Activated T-helper 1 cell treated with Interleukin-2 at 50 U/mL for 16 hours (primary cell): Measurements from ENCODE around the gene SUPT6H.
"Not testable (repeated sequence)": the region's sequence is repeated elsewhere in the genome, so short reads cannot be mapped to it uniquely, and the experiment has no call there.

Source experiments
- DNase-seq: peaks from one replicate; pipeline ENCODE4 v3.0.0-alpha.2; 2020; ENCODE audit warnings: low read depth

SUPT6H gene

GRCh38 chr17:28719021-28719433 lies 57.0 kb downstream of the SUPT6H start:
- no peak for DNase-seq

GRCh38 chr17:28720247-28720996 lies 58.4 kb downstream of the SUPT6H start:
- DNase-seq, result no peak

- DNase-seq, result not testable (repeated sequence)
These were observed 59.0 kb downstream of the SUPT6H start for GRCh38 chr17:28720997-28721329.

GRCh38 chr17:28722417-28723158 lies 60.6 kb downstream of the SUPT6H start:
- no peak for DNase-seq

- DNase-seq, result no peak
These were observed 61.3 kb downstream of the SUPT6H start for GRCh38 chr17:28723159-28723835.

- DNase-seq, result not testable (repeated sequence)
These were observed 62.0 kb downstream of the SUPT6H start for GRCh38 chr17:28723836-28724499.

GRCh38 chr17:28724500-28725165 lies 62.6 kb downstream of the SUPT6H start:
- DNase-seq, result no peak

GRCh38 chr17:28725166-28725659 lies 63.2 kb downstream of the SUPT6H start:
- DNase-seq, result no peak

GRCh38 chr17:28725660-28726225 lies 63.7 kb downstream of the SUPT6H start:
- no peak for DNase-seq

GRCh38 chr17:28726226-28726626 lies 64.2 kb downstream of the SUPT6H start, which contains the start of gene TLCD1:
TSS of gene TLCD1 (minus strand) at chr17:28726233. CDS start at chr17:28726097, 136 bp downstream.
- peak; percentile 46 for DNase-seq

GRCh38 chr17:28726627-28727491 lies 64.9 kb downstream of the SUPT6H start:
- DNase-seq, result peak; percentile 83

- peak; percentile 92 for DNase-seq
These were observed 66.6 kb downstream of the SUPT6H start, which contains the start of gene NEK8 for GRCh38 chr17:28728364-28729200. TSS of gene NEK8 (plus strand) at chr17:28728788. CDS start at chr17:28728814, 26 bp downstream.

- DNase-seq, result no peak
These were observed 67.9 kb downstream of the SUPT6H start for GRCh38 chr17:28729950-28730330.

GRCh38 chr17:28733346-28733745 lies 71.3 kb downstream of the SUPT6H start:
- no peak for DNase-seq

GRCh38 chr17:28734712-28735241 lies 72.8 kb downstream of the SUPT6H start:
- no peak for DNase-seq

- DNase-seq, result no peak
These were observed 73.3 kb downstream of the SUPT6H start for GRCh38 chr17:28735242-28735722.

- DNase-seq, result not testable (repeated sequence)
These were observed 74.1 kb downstream of the SUPT6H start for GRCh38 chr17:28735913-28736769.

- DNase-seq, result no peak
These were observed 75.3 kb downstream of the SUPT6H start for GRCh38 chr17:28737316-28737715.
